Ovary (tissue), 9 donors: ENCODE measurements around the gene PP2D1. TPM values are rescaled to one million over a fixed set of nuclear protein-coding genes. Genes with fewer than 3 reads are reported as not detected.

Experiments
- DNase-seq, 5 donors: peaks; one replicate each; pipeline ENCODE4 v3.0.0-alpha.2; 2019 to 2020
- H3K27ac ChIP-seq, 2 donors: fragments of 200-600 bp; one replicate each; pipeline versions ENCODE4 v1.5.1 to v1.8.0; 2019 to 2022
- H3K27me3 ChIP-seq: fragments of 200-600 bp; one replicate; pipeline ENCODE4 v1.8.0; 2022
- H3K36me3 ChIP-seq: fragments of 200-600 bp; sonication (generic); one replicate; pipeline ENCODE4 v1.5.1; 2019
- H3K4me1 ChIP-seq: one replicate; pipeline ENCODE4 v1.8.1; 2013; ENCODE audit warnings: mild to moderate bottlenecking, moderate library complexity; ENCODE audit not compliant: insufficient read depth
- H3K4me3 ChIP-seq: fragments of 200-600 bp; sonication (generic); one replicate; pipeline ENCODE4 v1.5.1; 2017
- H3K9me3 ChIP-seq, 2 donors: fragments of 200-600 bp in 1 of 2; sonication (generic) in 1 of 2; one replicate each; pipeline versions ENCODE4 v1.5.1 to v1.8.1; 2013 to 2019; ENCODE audit warnings: mild to moderate bottlenecking in 1 of 2, moderate library complexity in 1 of 2
- CTCF ChIP-seq, 3 donors: fragments of 450-650 bp in 2 of 3; fragments of 200-600 bp in 1 of 3; IDR thresholded peaks; one replicate each; pipeline versions ENCODE4 v1.5.1 to v1.8.0; 2016 to 2022; ENCODE audit warnings: antibody characterized with exemption in 3 of 3, mild to moderate bottlenecking in 1 of 3
- EP300 ChIP-seq: sonication (generic); formaldehyde crosslinking; IDR thresholded peaks from one replicate; pipeline ENCODE4 v1.6.1; 2017; ENCODE audit warnings: antibody characterized with exemption
- POLR2A ChIP-seq: fragments of 450-650 bp; IDR thresholded peaks from one replicate; pipeline ENCODE4 v1.6.1; 2017; ENCODE audit warnings: antibody characterized with exemption, mild to moderate bottlenecking, moderate library complexity
- WGBS, 3 donors: extraction: QIAGEN DNeasy Blood & Tissue Kit in 1 of 3; methylation state at CpG; one replicate each; pipeline versions ENCODE4 v1.1.5 to v1.1.7; 2013 to 2017; 5-methylcytosine and 5-hydroxymethylcytosine counted together
- intact Hi-C, 4 donors: fragments of 100-400 bp; cut with DNase I; formaldehyde crosslinking; loops; one replicate each; pipeline versions ENCODE4 v1.11.0 to v1.15.1; 2022 to 2023
- polyA plus RNA-seq, 2 donors: library from polyadenylated mRNA; stranded (reverse); fragments of 200-250 nt in 1 of 2; fragments of 350-450 nt in 1 of 2; fragmentation: Illumina TruSeq in 1 of 2; extraction: RNeasy Lipid Tissue Mini Kit (QIAGEN cat#74804) in 1 of 2; gene quantifications; one replicate each; pipeline ENCODE4 v1.2.3, GENCODE V29; 2013 to 2014
- total RNA-seq, 7 donors: library from RNA; depleted of rRNA in 2 of 7; stranded (reverse); fragments of >200 nt in 2 of 7; fragmentation: NEBNext Ultra II Directional in 3 of 7; extraction: Animal tissue kit (Norgen Biotek cat#: 25700) in 3 of 7; gene quantifications; one replicate each; pipeline versions ENCODE4 v1.1.0 to v1.2.4, GENCODE V29; 2016 to 2023
- donor health status: DM: no; HTN: no; CAD: no; lungs with moderate emphysema.
- donor health status: DM: no; HTN: no; CAD: no.
- donor health status: Bipolar disorder and iron deficiency.
- donor health status: DM: yes; HTN: yes; CAD: no.
- donor health status: DM: no; HTN: no; CAD: no.
- donor health status: DM: yes; HTN: yes; CAD: no.

Gene PP2D1
- total and polyA plus RNA-seq, 9 donors = not detected

GRCh38 chr3:20056725-20057611, 44.9 kb upstream of the PP2D1 start:
- TF ChIP-seq CTCF (IDR thresholded peaks at IDR 0.05) = no peak
- no peak for TF ChIP-seq EP300
- TF ChIP-seq POLR2A = no peak
- Histone ChIP-seq H3K27me3 (no peaks in the 10 kb centered on the region), H3K27ac (peak overlapping the region in 1 of 2 donors; percentile 34), H3K4me1 (peaks cover 18% of the 10 kb centered on the region), H3K9me3 (no peaks in the 10 kb centered on the region), H3K4me3 (no peak overlapping the region), H3K36me3 (no peaks in the 10 kb centered on the region)
- DNase-seq = peak in 1 of 5 donors; percentile 33
- 19 to 21% (median 20%) methylated on average over 5 of the region's 5 CpGs for WGBS, 3 donors
- intact Hi-C loops = no loop called here

GRCh38 chr3:20055842-20056241, 43.8 kb upstream of the PP2D1 start:
- Histone ChIP-seq H3K9me3 (no peaks in the 10 kb centered on the region), H3K27me3 (no peaks in the 10 kb centered on the region), H3K4me3 (no peak overlapping the region), H3K27ac (peak overlapping the region in 1 of 2 donors; percentile 8), H3K36me3 (no peaks in the 10 kb centered on the region), H3K4me1 (peaks cover 18% of the 10 kb centered on the region)
- WGBS, 3 donors = 54 to 58% (median 56%) methylated on average over 3 of the region's 3 CpGs
- intact Hi-C loops = no loop called here
- TF ChIP-seq CTCF (IDR thresholded peaks at IDR 0.05) = no peak
- no peak for TF ChIP-seq POLR2A
- TF ChIP-seq EP300 = no peak
- DNase-seq = no peak

DNA sequence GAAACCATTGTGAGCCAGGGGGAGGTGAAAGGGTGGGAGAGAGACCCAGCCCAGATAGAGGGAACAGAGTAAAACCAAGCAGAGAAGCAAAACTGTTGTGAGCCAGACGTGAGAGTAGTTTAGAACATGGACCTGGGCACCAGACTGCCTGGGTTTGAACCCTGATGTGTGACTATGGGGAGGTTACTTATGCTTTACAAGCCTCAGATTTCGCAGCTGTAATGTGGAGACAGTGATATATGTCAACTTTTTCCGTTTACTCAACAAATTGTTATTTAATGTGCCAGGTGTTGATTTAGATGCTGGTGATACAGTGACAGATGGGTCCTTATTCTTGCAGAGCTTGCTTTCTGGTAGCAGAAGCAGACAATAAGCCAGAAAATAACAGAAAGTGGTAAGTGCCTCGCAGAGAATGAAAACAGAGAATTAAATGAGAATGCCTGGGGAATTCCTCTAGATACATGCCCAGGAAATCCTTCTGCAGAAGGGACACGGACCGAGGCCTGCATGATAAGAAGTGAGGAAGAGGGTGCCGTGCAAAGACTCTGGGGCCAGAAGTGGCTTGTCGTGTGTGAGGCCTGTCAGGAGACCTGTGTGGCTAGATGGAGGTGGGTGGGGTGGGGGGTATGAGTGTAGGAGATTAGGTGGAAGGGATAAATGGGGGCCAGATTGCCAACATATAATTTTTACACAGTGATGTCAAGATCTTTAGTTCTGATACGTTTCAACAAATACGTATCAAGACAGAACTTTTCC, 43.1 kb upstream of the PP2D1 start:
- no peak overlapping the region for H3K27ac ChIP-seq
- TF ChIP-seq EP300 (no peak), POLR2A (no peak), CTCF (IDR thresholded peaks at IDR 0.05) (no peak)
- H3K4me1 ChIP-seq = peaks cover 18% of the 10 kb centered on the region
- no peak overlapping the region for H3K4me3 ChIP-seq
- 50 to 70% (median 56%) methylated on average over 10 of the region's 10 CpGs for WGBS, 3 donors
- intact Hi-C loops = no loop called here
- H3K27me3 ChIP-seq = no peaks in the 10 kb centered on the region
- DNase-seq = no peak
- no peaks in the 10 kb centered on the region for H3K9me3 ChIP-seq
- no peaks in the 10 kb centered on the region for H3K36me3 ChIP-seq

- no peaks in the 10 kb centered on the region for H3K9me3 ChIP-seq
- TF ChIP-seq EP300 (no peak), POLR2A (no peak), CTCF (IDR thresholded peaks at IDR 0.05) (no peak)
- WGBS, 3 donors = 63 to 78% (median 69%) methylated on average over 4 of the region's 4 CpGs
- no peak overlapping the region for H3K27ac ChIP-seq
- H3K4me1 ChIP-seq = peaks cover 18% of the 10 kb centered on the region
- no peaks in the 10 kb centered on the region for H3K27me3 ChIP-seq
- no peak overlapping the region for H3K4me3 ChIP-seq
- peak in 1 of 5 donors; percentile 31 for DNase-seq
- H3K36me3 ChIP-seq = no peaks in the 10 kb centered on the region
- intact Hi-C loops = no loop called here
Observed at GRCh38 chr3:20054549-20054987, 42.5 kb upstream of the PP2D1 start.
